HFF-Myc (cell line): ENCODE results near the gene C16orf86.

ENCODE experiments used
- DNase-seq: peaks from one replicate; pipeline ENCODE4 v3.0.0-alpha.2; 2011; ENCODE audit warnings: low read depth; ENCODE audit errors: extremely low read depth
- H3K4me3 ChIP-seq: replicated peaks from 2 replicates; pipeline ENCODE4 v1.5.1; 2011; ENCODE audit warnings: low read depth, mild to moderate bottlenecking, control low read depth, low read length
- CTCF ChIP-seq: IDR thresholded peaks from 2 replicates; pipeline ENCODE4 v1.5.1; 2012; ENCODE audit warnings: mild to moderate bottlenecking, low read depth, low read length, control low read depth; ENCODE audit errors: missing control alignments

Gene C16orf86

DNA sequence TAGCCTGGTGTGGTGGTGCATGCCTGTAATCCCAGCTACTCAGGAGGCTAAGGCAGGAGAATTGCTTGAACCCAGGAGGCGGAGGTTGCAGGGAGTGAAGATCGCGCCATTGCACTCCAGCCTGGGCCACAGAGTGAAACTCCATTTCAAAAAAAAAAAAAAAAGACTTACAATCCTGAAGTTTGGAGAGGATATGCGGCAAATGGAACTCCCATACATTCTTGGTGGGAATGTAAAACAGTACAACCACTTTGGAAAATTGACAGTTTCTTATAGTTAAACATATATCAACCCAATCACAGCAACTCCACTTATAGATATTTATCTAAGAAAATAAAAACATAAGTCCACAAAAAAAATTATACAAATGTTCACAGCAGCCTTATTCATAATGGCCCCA is 40.6 kb downstream of the C16orf86 start:
- no peak overlapping the region for H3K4me3 ChIP-seq
- no peak for DNase-seq
- no peak for TF ChIP-seq CTCF

DNA sequence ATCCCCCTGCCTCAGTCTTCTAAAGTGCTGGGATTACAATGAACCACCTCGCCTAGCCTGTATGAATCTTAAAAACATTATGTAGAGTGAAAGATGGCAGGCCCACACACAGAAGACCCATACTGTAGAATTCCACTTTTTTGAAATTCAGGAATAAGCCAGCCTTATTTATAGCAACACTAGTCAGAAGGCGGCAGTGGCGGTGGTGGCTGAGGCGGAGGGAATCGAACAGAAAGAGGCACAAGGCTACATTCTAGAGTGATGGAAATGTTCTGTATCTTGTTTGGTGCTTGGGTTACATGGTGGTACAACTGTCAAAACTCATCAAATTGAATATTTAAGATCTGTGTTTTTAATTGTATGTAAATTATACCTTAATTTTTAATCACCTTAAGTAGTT is 41.2 kb downstream of the C16orf86 start:
- no peak for TF ChIP-seq CTCF
- no peak for DNase-seq
- H3K4me3 ChIP-seq: no peak overlapping the region

DNA sequence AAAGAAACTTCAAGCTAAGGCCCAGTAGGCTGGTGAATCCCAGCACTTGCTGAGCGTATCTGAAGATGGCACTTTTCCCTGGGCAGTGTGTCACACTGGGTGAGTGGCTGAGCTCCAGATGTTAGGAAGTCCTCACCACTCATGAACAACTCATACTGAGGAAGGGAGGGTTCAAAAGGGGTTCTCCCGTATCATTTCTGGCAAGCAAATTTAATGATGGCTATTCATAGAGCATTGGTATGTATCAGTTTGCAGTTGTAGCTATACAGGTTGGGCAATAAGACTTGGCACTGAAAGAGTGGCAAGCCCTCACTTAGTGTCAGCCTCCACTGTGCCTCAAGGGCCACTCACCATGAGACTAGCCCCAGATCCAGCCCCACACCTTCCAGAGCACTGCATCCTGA is 41.8 kb downstream of the C16orf86 start:
- DNase-seq: no peak
- H3K4me3 ChIP-seq: no peak overlapping the region
- TF ChIP-seq CTCF: no peak

- TF ChIP-seq CTCF: no peak
- DNase-seq: no peak
- no peak overlapping the region for H3K4me3 ChIP-seq
These were observed 42.4 kb downstream of the C16orf86 start for GRCh38 chr16:67709050-67709449.

DNA sequence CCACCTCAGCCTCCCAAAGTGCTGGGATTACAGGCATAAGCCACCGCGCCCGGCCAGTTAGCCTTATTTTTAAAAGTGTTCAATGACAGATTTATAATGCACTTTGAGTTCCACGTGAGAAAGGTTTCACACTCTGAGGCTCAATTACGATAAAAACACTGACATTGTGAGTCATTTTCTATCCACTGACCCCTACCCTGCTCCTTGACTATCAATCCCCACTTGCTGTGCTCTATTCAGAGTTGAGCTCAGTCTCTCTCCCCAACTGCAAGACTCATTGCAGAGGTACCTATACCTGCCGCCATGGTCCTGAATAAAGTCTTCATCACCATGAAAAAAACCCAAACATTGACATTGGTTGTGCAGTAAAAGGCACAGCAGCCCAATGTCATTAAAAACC is 44.0 kb downstream of the C16orf86 start:
- DNase-seq: no peak
- no peak overlapping the region for H3K4me3 ChIP-seq
- no peak for TF ChIP-seq CTCF

- H3K4me3 ChIP-seq: no peak overlapping the region
- DNase-seq: no peak
- no peak for TF ChIP-seq CTCF
These were observed 47.1 kb downstream of the C16orf86 start for GRCh38 chr16:67713647-67714273.

DNA sequence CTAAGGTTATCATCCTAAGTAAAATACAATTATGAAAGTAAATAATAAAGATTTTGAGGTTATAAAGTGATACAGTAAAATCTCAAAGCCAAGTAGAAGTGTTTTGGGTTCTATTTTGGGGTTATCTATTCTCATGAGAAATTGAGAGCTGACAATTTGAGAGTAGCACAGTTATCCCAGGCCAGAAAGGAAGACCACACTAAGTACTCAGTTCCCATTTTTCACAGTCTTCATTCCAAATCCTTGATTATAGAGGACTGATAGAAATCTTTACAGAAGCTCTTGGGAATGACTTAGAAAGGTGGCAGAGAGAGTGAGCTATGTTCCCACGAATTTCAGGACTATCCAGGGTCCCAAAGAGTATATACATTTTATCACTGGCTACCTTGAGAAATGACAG is 47.9 kb downstream of the C16orf86 start:
- no peak for DNase-seq
- no peak overlapping the region for H3K4me3 ChIP-seq

More for the DNA sequence above, 47.9 kb downstream of the C16orf86 start:
- no peak for TF ChIP-seq CTCF
